GM19397 (cell line): ENCODE measurements around the gene SYCE1.

Source experiments
- ATAC-seq: cut with Tn5 transposase; IDR thresholded peaks from one replicate; pipeline ENCODE4 v1.9.1; 2021; ENCODE audit warnings: mild to moderate bottlenecking, moderate library complexity; ENCODE audit not compliant: unreplicated experiment

SYCE1 gene

GRCh38 chr10:133516057-133516456, 49.3 kb downstream of the SYCE1 start:
- no peak for ATAC-seq

- ATAC-seq: no peak
These were observed 49.9 kb downstream of the SYCE1 start for GRCh38 chr10:133515471-133515870.

GRCh38 chr10:133511907-133512528, 53.4 kb downstream of the SYCE1 start:
- no peak for ATAC-seq

- no peak for ATAC-seq
These were observed 54.0 kb downstream of the SYCE1 start for GRCh38 chr10:133511408-133511807.

- ATAC-seq: no peak
These were observed 55.7 kb downstream of the SYCE1 start for GRCh38 chr10:133509700-133510099.
